IMR-90 (cell line): ENCODE measurements around the gene POLR3E. TPM values are rescaled to one million over a fixed set of nuclear protein-coding genes. Genes with fewer than 3 reads are reported as not detected.

ENCODE experiments used
- ATAC-seq: fragments of 200-7000 bp; cut with Tn5 transposase; 2 replicates; pipeline ENCODE4 v1.9.1; 2020; ENCODE audit warnings: low read depth, mild to moderate bottlenecking, moderate library complexity
- BruUV-seq: library from RNA; stranded (reverse); fragments of 400-500 nt; replicated peaks from 2 replicates; lab custom pipeline; 2021; lab: Mats Ljungman, UMichigan
- CTCF ChIA-PET: fragments of 300-600 bp; formaldehyde crosslinking; extraction: SDS; loops from one replicate; lab custom pipeline; 2021; ENCODE audit warnings: antibody characterized with exemption; lab: Yijun Ruan, JAX
- POLR2A ChIA-PET: fragments of 300-600 bp; sonication (Branson Sonifier 250); formaldehyde crosslinking; loops from one replicate; lab custom pipeline; 2022; ENCODE audit warnings: antibody characterized with exemption; ENCODE audit not compliant: unreplicated experiment; lab: Charles Lee
- DNase-seq: peaks from one replicate; pipeline ENCODE4 v3.0.0; 2013
- H2AFZ ChIP-seq: replicated peaks from 2 replicates; pipeline ENCODE3; 2013; ENCODE audit warnings: low read length, mild to moderate bottlenecking; ENCODE audit not compliant: poor library complexity
- H2AK5ac ChIP-seq: 2 replicates; pipeline ENCODE4 v1.6.1; 2013; ENCODE audit warnings: low read depth, low read length, inconsistent platforms
- H2AK9ac ChIP-seq: replicated peaks from 2 replicates; pipeline ENCODE3; 2013; ENCODE audit warnings: mild to moderate bottlenecking, low read depth, low read length, moderate library complexity; ENCODE audit not compliant: poor library complexity
- H2BK120ac ChIP-seq: 2 replicates; pipeline ENCODE4 v1.6.1; 2013; ENCODE audit warnings: low read depth, low read length, inconsistent platforms
- H2BK15ac ChIP-seq: 3 replicates; pipeline ENCODE4 v1.6.1; 2013; ENCODE audit warnings: low read depth, low read length, inconsistent platforms
- H2BK20ac ChIP-seq: 2 replicates; pipeline ENCODE4 v1.6.1; 2013; ENCODE audit warnings: low read depth, mild to moderate bottlenecking, inconsistent platforms, low read length, moderate library complexity
- H2BK5ac ChIP-seq: 2 replicates; pipeline ENCODE4 v1.6.1; 2013; ENCODE audit warnings: mild to moderate bottlenecking, low read depth, low read length, inconsistent platforms; ENCODE audit not compliant: poor library complexity, severe bottlenecking
- H3K14ac ChIP-seq: replicated peaks from 2 replicates; pipeline ENCODE4 v1.6.1; 2013; ENCODE audit warnings: low read depth, low read length, inconsistent platforms
- H3K18ac ChIP-seq: 2 replicates; pipeline ENCODE4 v1.6.1; 2013; ENCODE audit warnings: low read depth, low read length, control low read depth
- H3K23ac ChIP-seq: 2 replicates; pipeline ENCODE4 v1.6.1; 2013; ENCODE audit warnings: low read depth, low read length, inconsistent platforms
- H3K27ac ChIP-seq: 2 replicates; pipeline ENCODE4 v1.5.1; 2013; ENCODE audit warnings: mild to moderate bottlenecking, control low read depth, low read length; ENCODE audit not compliant: insufficient read depth
- H3K27me3 ChIP-seq: 2 replicates; pipeline ENCODE4 v1.6.1; 2013; ENCODE audit warnings: low read length; ENCODE audit not compliant: control insufficient read depth, insufficient read depth
- H3K36me3 ChIP-seq: 2 replicates; pipeline ENCODE4 v1.6.1; 2013; ENCODE audit warnings: low read length, mixed read lengths; ENCODE audit not compliant: control insufficient read depth, insufficient read depth
- H3K4ac ChIP-seq: 2 replicates; pipeline ENCODE4 v1.6.1; 2013; ENCODE audit warnings: low read depth, low read length, inconsistent platforms
- H3K4me1 ChIP-seq: 2 replicates; pipeline ENCODE4 v1.6.1; 2013; ENCODE audit warnings: low read length, mixed read lengths; ENCODE audit not compliant: control insufficient read depth, insufficient read depth
- H3K4me2 ChIP-seq: 2 replicates; pipeline ENCODE4 v1.6.1; 2013; ENCODE audit warnings: low read depth, mild to moderate bottlenecking, control low read depth, low read length, moderate library complexity
- H3K4me3 ChIP-seq: 2 replicates; pipeline ENCODE4 v1.5.1; 2013; ENCODE audit warnings: low read depth, mild to moderate bottlenecking, control low read depth, low read length, moderate library complexity; ENCODE audit not compliant: insufficient read depth
- H3K56ac ChIP-seq: 2 replicates; pipeline ENCODE4 v1.6.1; 2013; ENCODE audit warnings: low read length, inconsistent platforms; ENCODE audit not compliant: insufficient read depth; ENCODE audit errors: extremely low read depth
- H3K79me1 ChIP-seq, 2 experiments: 2 replicates each; pipeline ENCODE4 v1.6.1; 2013; ENCODE audit warnings: low read length in 2 of 2, inconsistent platforms in 1 of 2, low read depth in 1 of 2
- H3K9ac ChIP-seq: 2 replicates; pipeline ENCODE4 v1.6.1; 2013; ENCODE audit warnings: low read depth, low read length, control low read depth
- H3K9me1 ChIP-seq: 2 replicates; pipeline ENCODE4 v1.6.1; 2013; ENCODE audit warnings: low read length, inconsistent platforms; ENCODE audit not compliant: insufficient read depth
- H3K9me3 ChIP-seq: 2 replicates; pipeline ENCODE4 v1.6.1; 2013; ENCODE audit warnings: low read length; ENCODE audit not compliant: control insufficient read depth, insufficient read depth
- H4K20me1 ChIP-seq: 2 replicates; pipeline ENCODE4 v1.6.1; 2013; ENCODE audit warnings: low read length, inconsistent platforms; ENCODE audit not compliant: insufficient read depth
- H4K5ac ChIP-seq: 2 replicates; pipeline ENCODE4 v1.6.1; 2013; ENCODE audit warnings: mild to moderate bottlenecking, low read depth, low read length, control low read depth
- H4K8ac ChIP-seq, 2 experiments: 2 replicates each; pipeline ENCODE4 v1.6.1; 2013; ENCODE audit warnings: low read depth in 2 of 2, low read length in 2 of 2, control low read depth in 1 of 2, inconsistent platforms in 1 of 2
- H4K91ac ChIP-seq: 2 replicates; pipeline ENCODE4 v1.6.1; 2013; ENCODE audit warnings: low read depth, low read length, inconsistent platforms; ENCODE audit not compliant: insufficient read depth
- CEBPB ChIP-seq: IDR thresholded peaks from 2 replicates; pipeline ENCODE4 v1.6.1; 2012; ENCODE audit warnings: low read depth, low read length, improper control_type of control experiment
- CTCF ChIP-seq: conservative IDR thresholded peaks from 2 replicates; pipeline ENCODE4 v1.5.1; 2012; ENCODE audit warnings: mild to moderate bottlenecking, low read depth, low read length, improper control_type of control experiment
- MAZ ChIP-seq: IDR thresholded peaks from 2 replicates; pipeline ENCODE4 v1.6.1; 2012; ENCODE audit warnings: low read depth, mild to moderate bottlenecking, low read length, improper control_type of control experiment, moderate library complexity, borderline replicate concordance
- MXI1 ChIP-seq: IDR thresholded peaks from 2 replicates; pipeline ENCODE4 v1.6.1; 2012; ENCODE audit warnings: low read depth, mild to moderate bottlenecking, low read length, moderate library complexity, borderline replicate concordance
- RAD21 ChIP-seq: IDR thresholded peaks from 2 replicates; pipeline ENCODE4 v1.6.1; 2012; ENCODE audit warnings: low read length, improper control_type of control experiment
- RCOR1 ChIP-seq: IDR thresholded peaks from 2 replicates; pipeline ENCODE4 v1.6.1; 2012; ENCODE audit warnings: mild to moderate bottlenecking, low read length, improper control_type of control experiment; ENCODE audit not compliant: insufficient replicate concordance
- RFX5 ChIP-seq: IDR thresholded peaks from 2 replicates; pipeline ENCODE4 v1.8.0; 2012; ENCODE audit warnings: low read depth, mild to moderate bottlenecking, low read length, moderate library complexity
- WGBS, 2 experiments: methylation state at CpG; one replicate each; pipeline versions ENCODE4 v1.1.5 to v1.1.7; 2013; ENCODE audit warnings: missing lambda C conversion rate in 2 of 2; ENCODE audit not compliant: insufficient read length in 1 of 2; ENCODE audit errors: extremely low coverage in 2 of 2; 5-methylcytosine and 5-hydroxymethylcytosine counted together
- dilution Hi-C: fragments of 300-500 bp; cut with HindIII; formaldehyde crosslinking; loops from one replicate; pipeline ENCODE4 v1.14.3; 2018; ENCODE audit warnings: low sequenced_read_pairs; ENCODE audit not compliant: unreplicated experiment
- in situ Hi-C: fragments of 300-500 bp; cut with MboI; formaldehyde crosslinking; loops from 3 replicates; pipeline ENCODE4 v1.14.3; 2019; ENCODE audit warnings: low sequenced_read_pairs, inconsistent platforms, mixed read lengths
- intact Hi-C: fragments of 100-400 bp; cut with micrococcal nuclease; formaldehyde crosslinking; loops from 2 replicates; pipeline ENCODE4 v1.10.0; 2022
- polyA plus RNA-seq, 3 experiments: library from polyadenylated mRNA; depleted of rRNA; stranded (reverse); fragments of >200 nt; gene quantifications; 2 replicates each; pipeline ENCODE4 v1.2.3, GENCODE V29; 2012; ENCODE audit warnings: low replicate concordance in 1 of 3
- total RNA-seq: library from RNA; depleted of rRNA; stranded (reverse); fragments of >200 nt; gene quantifications from 2 replicates; pipeline ENCODE4 v1.2.3, GENCODE V29; 2012
- TF ChIP-seq, protein P1 (sequence below): fragments of 150-350 bp; IDR thresholded peaks from 2 replicates; pipeline ENCODE4 v1.6.1; 2016; ENCODE audit warnings: low read depth, mild to moderate bottlenecking, low read length, moderate library complexity, borderline replicate concordance
- TF ChIP-seq, protein P2 (sequence below): fragments of 150-350 bp; IDR thresholded peaks from 2 replicates; pipeline ENCODE4 v1.6.1; 2017; ENCODE audit warnings: mild to moderate bottlenecking, antibody characterized with exemption, low read length, low read depth

The POLR3E gene
- total and polyA plus RNA-seq, 2 of the 4 experiments (the other 2 are of a cell fraction): 19.9 to 46.0 TPM

DNA sequence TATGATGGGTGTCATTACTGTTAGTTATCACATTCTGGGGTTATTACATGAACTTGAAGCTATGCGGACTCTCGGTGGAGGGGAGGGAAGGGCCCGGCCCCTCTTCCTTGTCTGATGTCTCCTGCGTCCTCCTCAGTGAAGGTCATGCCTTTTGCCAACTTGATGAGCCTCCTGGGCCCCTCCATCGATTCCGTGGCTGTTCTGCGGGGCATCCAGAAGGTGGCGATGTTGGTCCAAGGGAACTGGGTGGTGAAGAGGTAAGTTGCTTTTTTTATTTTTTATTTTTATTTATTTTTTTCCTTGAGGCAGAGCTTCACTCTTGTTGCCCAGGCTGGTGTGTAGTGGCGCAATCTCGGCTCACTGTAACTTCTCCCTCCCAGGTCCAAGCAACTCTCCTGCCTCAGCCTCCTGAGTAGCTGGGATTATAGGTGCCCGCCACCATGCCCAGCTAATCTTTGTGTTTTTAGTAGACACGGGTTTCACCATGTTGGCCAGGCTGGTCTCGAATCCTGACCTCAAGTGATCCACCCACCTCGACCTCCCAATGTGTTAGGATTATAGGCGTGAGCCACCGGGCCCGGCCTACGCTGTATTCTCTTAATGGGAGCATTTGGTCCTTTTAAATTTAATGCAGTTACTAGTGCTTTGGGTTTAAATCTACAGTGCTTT lies 21.6 kb downstream of the POLR3E start:
- H4K91ac ChIP-seq: no peak overlapping the region
- intact Hi-C loops (no loop called here), in situ Hi-C loops (no loop called here), dilution Hi-C loops (no loop called here)
- H3K27ac ChIP-seq: no peak overlapping the region
- POLR2A ChIA-PET: no interaction called here
- H3K27me3 ChIP-seq: no peaks in the 10 kb centered on the region
- CTCF ChIA-PET: interaction anchor here (0.8 to 1.5 kb wide), 2 partner anchors 11 to 78 kb away, joined by 7 to 8 read pairs; no protein-coding TSS in a partner anchor
- TF ChIP-seq RFX5 (no peak), RCOR1 (no peak), MXI1 (no peak), CEBPB (0 out of 2 replicates have a peak, but pooled peaks have one; percentile 26), MAZ (no peak), CTCF (peak; percentile 57), RAD21 (peak; percentile 65)
- TF ChIP-seq, protein P1, sequence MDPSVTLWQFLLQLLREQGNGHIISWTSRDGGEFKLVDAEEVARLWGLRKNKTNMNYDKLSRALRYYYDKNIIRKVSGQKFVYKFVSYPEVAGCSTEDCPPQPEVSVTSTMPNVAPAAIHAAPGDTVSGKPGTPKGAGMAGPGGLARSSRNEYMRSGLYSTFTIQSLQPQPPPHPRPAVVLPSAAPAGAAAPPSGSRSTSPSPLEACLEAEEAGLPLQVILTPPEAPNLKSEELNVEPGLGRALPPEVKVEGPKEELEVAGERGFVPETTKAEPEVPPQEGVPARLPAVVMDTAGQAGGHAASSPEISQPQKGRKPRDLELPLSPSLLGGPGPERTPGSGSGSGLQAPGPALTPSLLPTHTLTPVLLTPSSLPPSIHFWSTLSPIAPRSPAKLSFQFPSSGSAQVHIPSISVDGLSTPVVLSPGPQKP: no peak
- TF ChIP-seq, protein P2, sequence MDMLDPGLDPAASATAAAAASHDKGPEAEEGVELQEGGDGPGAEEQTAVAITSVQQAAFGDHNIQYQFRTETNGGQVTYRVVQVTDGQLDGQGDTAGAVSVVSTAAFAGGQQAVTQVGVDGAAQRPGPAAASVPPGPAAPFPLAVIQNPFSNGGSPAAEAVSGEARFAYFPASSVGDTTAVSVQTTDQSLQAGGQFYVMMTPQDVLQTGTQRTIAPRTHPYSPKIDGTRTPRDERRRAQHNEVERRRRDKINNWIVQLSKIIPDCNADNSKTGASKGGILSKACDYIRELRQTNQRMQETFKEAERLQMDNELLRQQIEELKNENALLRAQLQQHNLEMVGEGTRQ: no peak
- no peak overlapping the region for H3K14ac ChIP-seq
- no peak overlapping the region for H2BK15ac ChIP-seq
- no TSS peak for BruUV-seq
- no peak overlapping the region for H3K4me2 ChIP-seq
- H3K9ac ChIP-seq: no peak overlapping the region
- no peak overlapping the region for H2AK5ac ChIP-seq
- H3K9me3 ChIP-seq: no peaks in the 10 kb centered on the region
- H2BK5ac ChIP-seq: no peak overlapping the region
- H3K9me1 ChIP-seq: no peaks in the 10 kb centered on the region
- H4K20me1 ChIP-seq: peaks cover 19% of the 10 kb centered on the region
- peaks cover 0 to 17% of the 10 kb centered on the region in 2 experiments; a peak in 2 of 4 replicates for H3K79me1 ChIP-seq
- H2AFZ ChIP-seq: no peak overlapping the region
- H3K36me3 ChIP-seq: peaks cover 50% of the 10 kb centered on the region
- H2BK20ac ChIP-seq: no peak overlapping the region
- no peak overlapping the region for H4K5ac ChIP-seq
- peak; percentile 36; the same call in 1 of the 2 replicates for ATAC-seq
- no peak overlapping the region for H4K8ac ChIP-seq
- no peak overlapping the region for H2BK120ac ChIP-seq
- H3K18ac ChIP-seq: no peak overlapping the region
- no peak overlapping the region for H3K56ac ChIP-seq
- H3K23ac ChIP-seq: no peak overlapping the region
- H3K4me1 ChIP-seq: no peaks in the 10 kb centered on the region
- no peak overlapping the region for H3K4ac ChIP-seq
- no CpG with 5 or more reads among the region's 18 CpGs for WGBS, 2 experiments
- DNase-seq: peak; percentile 22
- H2AK9ac ChIP-seq: no peak overlapping the region
- no peak overlapping the region for H3K4me3 ChIP-seq
